ENCODE measurements around the gene C19orf33.
A peak's percentile ranks its signal among the peaks of the same experiment; 100 is the strongest.
"Not testable (repeated sequence)": the region's sequence is repeated elsewhere in the genome, so short reads cannot be mapped to it uniquely, and the experiment has no call there.

The C19orf33 gene

GRCh38 chr19:38303517-38304351 lies at the start of gene C19orf33:
Gene C19orf33, plus strand, starts transcription at chr19:38304251. Its CDS starts 11 bp downstream, at chr19:38304262.
- no peak for DNase-seq

- peak; percentile 82 for DNase-seq
These were observed 48.6 kb upstream of the C19orf33 start for GRCh38 chr19:38255383-38256014.

GRCh38 chr19:38261942-38262341 lies 42.1 kb upstream of the C19orf33 start:
- not testable (repeated sequence) for DNase-seq

- DNase-seq, result no peak
These were observed 41.3 kb upstream of the C19orf33 start for GRCh38 chr19:38262585-38263268.

GRCh38 chr19:38263689-38264485 lies 40.2 kb upstream of the C19orf33 start:
- peak; percentile 98 for DNase-seq

GRCh38 chr19:38264486-38265212 lies 39.4 kb upstream of the C19orf33 start, which contains the start of gene SPINT2:
Gene SPINT2, plus strand, starts transcription at chr19:38264573. Its CDS starts 320 bp downstream, at chr19:38264893.
- DNase-seq, result peak; percentile 98

- DNase-seq, result peak; percentile 82
These were observed 38.7 kb upstream of the C19orf33 start for GRCh38 chr19:38265213-38265861.

- DNase-seq, result no peak
These were observed 38.1 kb upstream of the C19orf33 start for GRCh38 chr19:38265921-38266429.

- DNase-seq, result peak; percentile 81
These were observed 37.0 kb upstream of the C19orf33 start for GRCh38 chr19:38266981-38267597.

GRCh38 chr19:38267761-38268483 lies 36.1 kb upstream of the C19orf33 start:
- peak; percentile 48 for DNase-seq

GRCh38 chr19:38268539-38268938 lies 35.5 kb upstream of the C19orf33 start:
- DNase-seq, result peak; percentile 97

GRCh38 chr19:38270587-38271167 lies 33.4 kb upstream of the C19orf33 start:
- peak; percentile 88 for DNase-seq

GRCh38 chr19:38273499-38273898 lies 30.6 kb upstream of the C19orf33 start:
- DNase-seq, result no peak

- no peak for DNase-seq
These were observed 29.3 kb upstream of the C19orf33 start for GRCh38 chr19:38274739-38275138.

- no peak for DNase-seq
These were observed 27.0 kb upstream of the C19orf33 start for GRCh38 chr19:38276942-38277517.

- no peak for DNase-seq
These were observed 26.5 kb upstream of the C19orf33 start for GRCh38 chr19:38277549-38277948.

- peak; percentile 32 for DNase-seq
These were observed 25.9 kb upstream of the C19orf33 start for GRCh38 chr19:38277969-38278680.

GRCh38 chr19:38278751-38279150 lies 25.3 kb upstream of the C19orf33 start:
- DNase-seq, result no peak

All from NCI-H2227 treated with DMSO at 0.1 percent for 48 hours (cell line).